DOHH2 (cell line): ENCODE results near the gene CCN5.

Experiments
- H3F3A ChIP-seq: fragments of 200-600 bp; sonication (generic), shearing (Covaris generic); 2 replicates; pipeline ENCODE4 v1.6.0; 2016; ENCODE audit warnings: antibody characterized with exemption, mild to moderate bottlenecking; ENCODE audit not compliant: control insufficient read depth, insufficient read depth
- H3K27ac ChIP-seq: fragments of 200-600 bp; sonication (generic); 2 replicates; pipeline ENCODE4 v1.5.1; 2014; ENCODE audit warnings: low read depth, mild to moderate bottlenecking, low read length, moderate library complexity
- H3K27me3 ChIP-seq: fragments of 200-600 bp; sonication (generic); 2 replicates; pipeline ENCODE4 v1.6.1; 2014; ENCODE audit warnings: mild to moderate bottlenecking, low read length, mixed read lengths; ENCODE audit not compliant: control insufficient read depth
- H3K36me3 ChIP-seq: fragments of 200-600 bp; sonication (generic); 2 replicates; pipeline ENCODE4 v1.6.1; 2014; ENCODE audit warnings: mild to moderate bottlenecking, low read length, moderate library complexity, mixed read lengths; ENCODE audit not compliant: control insufficient read depth
- H3K4me1 ChIP-seq: fragments of 200-600 bp; sonication (generic); 2 replicates; pipeline ENCODE4 v1.6.1; 2014; ENCODE audit warnings: mild to moderate bottlenecking, low read length, mixed read lengths; ENCODE audit not compliant: control insufficient read depth
- H3K4me2 ChIP-seq: fragments of 200-600 bp; sonication (generic); 2 replicates; pipeline ENCODE4 v1.6.0; 2014; ENCODE audit warnings: mild to moderate bottlenecking, low read length, moderate library complexity
- H3K4me3 ChIP-seq: fragments of 200-600 bp; sonication (generic); 2 replicates; pipeline ENCODE4 v1.5.1; 2014; ENCODE audit warnings: mild to moderate bottlenecking, low read length, mixed read lengths
- H3K79me2 ChIP-seq: fragments of 200-600 bp; sonication (generic); 2 replicates; pipeline ENCODE4 v1.6.1; 2014; ENCODE audit warnings: mild to moderate bottlenecking, low read length, mixed read lengths; ENCODE audit not compliant: control insufficient read depth
- H3K9me2 ChIP-seq: fragments of 200-600 bp; sonication (generic); replicated peaks from 2 replicates; pipeline ENCODE4 v1.6.1; 2014; ENCODE audit warnings: mild to moderate bottlenecking, low read length, mixed read lengths; ENCODE audit not compliant: control insufficient read depth
- H3K9me3 ChIP-seq: fragments of 200-600 bp; sonication (generic); 2 replicates; pipeline ENCODE4 v1.6.1; 2014; ENCODE audit warnings: antibody characterized with exemption, low read length, mixed read lengths; ENCODE audit not compliant: control insufficient read depth, insufficient read depth
- H4K20me1 ChIP-seq: fragments of 200-600 bp; sonication (generic); 2 replicates; pipeline ENCODE4 v1.6.0; 2014; ENCODE audit warnings: low read depth, mild to moderate bottlenecking, antibody characterized with exemption, low read length, moderate library complexity; ENCODE audit not compliant: control insufficient read depth, insufficient read depth
- EZH2phosphoT487 ChIP-seq: fragments of 200-600 bp; sonication (generic); IDR thresholded peaks from 2 replicates; pipeline ENCODE4 v1.6.1; 2017; ENCODE audit warnings: borderline replicate concordance, mild to moderate bottlenecking, antibody characterized with exemption, low read length, moderate library complexity, mixed read lengths
- TF ChIP-seq, protein P1 (sequence below): fragments of 200-600 bp; sonication (generic); IDR thresholded peaks from one replicate; pipeline ENCODE4 v1.5.1; 2014; ENCODE audit warnings: antibody characterized with exemption, mild to moderate bottlenecking, low read depth, low read length; ENCODE audit not compliant: poor library complexity, severe bottlenecking

Gene CCN5

DNA sequence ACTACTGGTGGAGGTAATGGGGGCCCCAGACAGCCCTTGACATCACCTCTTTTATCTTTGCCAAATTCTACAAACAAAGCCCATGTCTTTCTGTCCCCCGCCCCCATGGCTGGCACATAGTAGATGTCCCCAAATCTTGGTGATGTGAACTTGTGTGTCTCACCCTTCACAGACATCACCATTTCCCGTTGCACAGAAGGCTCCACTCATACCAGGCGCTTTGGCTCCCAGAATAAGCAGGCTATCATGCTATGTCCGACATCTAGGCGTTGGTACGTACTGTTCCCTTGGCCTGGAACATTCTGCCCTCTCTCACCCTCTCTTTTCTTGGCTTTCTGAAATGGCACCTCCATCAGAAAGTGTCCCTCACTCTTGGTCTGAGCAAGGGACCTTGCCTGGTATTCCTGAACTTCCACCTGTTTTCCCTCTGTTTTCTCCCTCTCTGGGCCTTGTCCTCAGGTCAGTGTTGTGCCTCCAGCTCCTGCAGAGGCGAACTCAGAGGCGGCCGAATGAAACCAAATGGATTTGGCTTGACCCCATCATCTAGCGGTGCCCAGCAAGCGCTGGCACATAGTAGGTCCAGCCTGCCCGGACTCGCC, 968 bp upstream of the CCN5 start:
- peaks cover 6% of the 10 kb centered on the region; the same call in 1 of the 2 replicates for H3K27me3 ChIP-seq

DNA sequence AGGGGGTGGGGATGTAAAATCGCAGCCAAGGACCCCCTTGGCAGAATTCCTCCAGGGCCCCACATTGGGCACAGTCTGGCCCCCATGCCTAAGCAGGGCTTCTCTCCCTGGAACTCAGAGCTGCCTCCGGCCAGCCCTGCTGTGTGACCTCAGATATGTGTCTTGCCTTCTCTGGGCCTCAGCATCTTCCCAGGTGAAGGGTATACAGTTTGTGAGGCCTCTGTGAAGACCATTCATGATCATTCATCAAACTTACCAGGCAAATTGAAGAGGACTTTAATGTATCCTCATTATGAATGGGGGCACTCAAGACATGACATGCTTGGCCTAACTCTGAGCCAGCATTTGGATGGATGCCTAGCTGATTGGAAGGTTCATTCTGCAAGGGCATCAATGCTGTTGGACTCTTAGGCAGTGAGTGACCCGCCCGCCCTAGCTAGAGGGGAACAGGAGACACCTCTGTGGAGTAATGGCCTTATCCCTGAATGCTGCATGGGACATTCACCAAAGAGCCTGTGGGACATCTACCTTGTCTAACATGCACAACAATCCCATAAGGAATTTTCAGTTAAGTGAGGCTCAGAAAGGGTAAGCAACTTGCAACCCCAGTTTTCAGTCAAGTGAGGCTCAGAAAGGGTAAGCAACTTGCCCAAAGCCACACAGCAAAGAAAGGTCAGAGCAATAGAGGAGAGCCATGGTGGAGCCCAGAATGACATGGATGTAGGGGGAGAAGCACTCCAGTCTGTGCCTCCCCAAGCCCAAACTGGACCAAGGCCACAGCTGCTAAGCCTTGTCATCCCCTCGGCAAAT, 535 bp downstream of the CCN5 start:
- Histone ChIP-seq H3K27me3 (peaks cover 6% of the 10 kb centered on the region; the same call in 1 of the 2 replicates), H3K9me2 (no peaks in the 10 kb centered on the region), H4K20me1 (no peaks in the 10 kb centered on the region), H3K9me3 (no peaks in the 10 kb centered on the region), H3F3A (no peaks in the 10 kb centered on the region), H3K4me2 (no peak overlapping the region), H3K36me3 (no peaks in the 10 kb centered on the region), H3K79me2 (no peaks in the 10 kb centered on the region), H3K4me3 (no peak overlapping the region), H3K27ac (no peak overlapping the region), H3K4me1 (no peaks in the 10 kb centered on the region)
- TF ChIP-seq, protein P1, sequence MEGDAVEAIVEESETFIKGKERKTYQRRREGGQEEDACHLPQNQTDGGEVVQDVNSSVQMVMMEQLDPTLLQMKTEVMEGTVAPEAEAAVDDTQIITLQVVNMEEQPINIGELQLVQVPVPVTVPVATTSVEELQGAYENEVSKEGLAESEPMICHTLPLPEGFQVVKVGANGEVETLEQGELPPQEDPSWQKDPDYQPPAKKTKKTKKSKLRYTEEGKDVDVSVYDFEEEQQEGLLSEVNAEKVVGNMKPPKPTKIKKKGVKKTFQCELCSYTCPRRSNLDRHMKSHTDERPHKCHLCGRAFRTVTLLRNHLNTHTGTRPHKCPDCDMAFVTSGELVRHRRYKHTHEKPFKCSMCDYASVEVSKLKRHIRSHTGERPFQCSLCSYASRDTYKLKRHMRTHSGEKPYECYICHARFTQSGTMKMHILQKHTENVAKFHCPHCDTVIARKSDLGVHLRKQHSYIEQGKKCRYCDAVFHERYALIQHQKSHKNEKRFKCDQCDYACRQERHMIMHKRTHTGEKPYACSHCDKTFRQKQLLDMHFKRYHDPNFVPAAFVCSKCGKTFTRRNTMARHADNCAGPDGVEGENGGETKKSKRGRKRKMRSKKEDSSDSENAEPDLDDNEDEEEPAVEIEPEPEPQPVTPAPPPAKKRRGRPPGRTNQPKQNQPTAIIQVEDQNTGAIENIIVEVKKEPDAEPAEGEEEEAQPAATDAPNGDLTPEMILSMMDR = no peak
- no peak for TF ChIP-seq EZH2phosphoT487

More for the DNA sequence above, 968 bp upstream of the CCN5 start:
- TF ChIP-seq EZH2phosphoT487 = no peak
- TF ChIP-seq, protein P1 = no peak
- Histone ChIP-seq H3K4me2 (no peak overlapping the region), H3K9me2 (no peaks in the 10 kb centered on the region), H3K27ac (no peak overlapping the region), H3K4me3 (no peak overlapping the region), H3K4me1 (no peaks in the 10 kb centered on the region), H3F3A (no peaks in the 10 kb centered on the region), H3K79me2 (no peaks in the 10 kb centered on the region), H3K36me3 (no peaks in the 10 kb centered on the region), H3K9me3 (no peaks in the 10 kb centered on the region), H4K20me1 (no peaks in the 10 kb centered on the region)

GRCh38 chr20:44716309-44717106, 1.3 kb downstream of the CCN5 start:
- H3K79me2 ChIP-seq = no peaks in the 10 kb centered on the region
- TF ChIP-seq, protein P1 = no peak
- TF ChIP-seq EZH2phosphoT487 = no peak
- H3K27ac ChIP-seq = no peak overlapping the region

More at GRCh38 chr20:44716309-44717106, 1.3 kb downstream of the CCN5 start:
- Histone ChIP-seq H4K20me1 (no peaks in the 10 kb centered on the region), H3K27me3 (peaks cover 6% of the 10 kb centered on the region; the same call in 1 of the 2 replicates), H3K4me2 (no peak overlapping the region), H3K9me3 (no peaks in the 10 kb centered on the region), H3F3A (no peaks in the 10 kb centered on the region), H3K9me2 (no peaks in the 10 kb centered on the region), H3K4me3 (no peak overlapping the region), H3K4me1 (no peaks in the 10 kb centered on the region), H3K36me3 (no peaks in the 10 kb centered on the region)
